Fibroblast of villous mesenchyme (primary cell): ENCODE measurements around the gene PHYH. TPM values are rescaled to one million over a fixed set of nuclear protein-coding genes. Genes with fewer than 3 reads are reported as not detected.

Experiments
- DNase-seq: peaks from one replicate; pipeline ENCODE4 v3.0.0-alpha.2; 2010; ENCODE audit warnings: low read depth
- H3K4me3 ChIP-seq: 2 replicates; pipeline ENCODE4 v1.5.1; 2011; ENCODE audit warnings: low read depth, mild to moderate bottlenecking, low read length
- total RNA-seq: library from RNA; depleted of rRNA; stranded (reverse); fragments of >200 nt; gene quantifications from 2 replicates; pipeline ENCODE4 v1.2.3, GENCODE V29; 2012
- TF ChIP-seq, protein P1 (sequence below): IDR thresholded peaks from 2 replicates; pipeline ENCODE4 v1.5.1; 2012; ENCODE audit warnings: low read depth, mild to moderate bottlenecking, low read length; ENCODE audit not compliant: insufficient read depth

Gene PHYH
- total RNA-seq, 1 donor: 16.0 TPM

GRCh38 chr10:13322615-13323148 is 22.8 kb upstream of the PHYH start:
- H3K4me3 ChIP-seq: no peak overlapping the region
- TF ChIP-seq, protein P1, sequence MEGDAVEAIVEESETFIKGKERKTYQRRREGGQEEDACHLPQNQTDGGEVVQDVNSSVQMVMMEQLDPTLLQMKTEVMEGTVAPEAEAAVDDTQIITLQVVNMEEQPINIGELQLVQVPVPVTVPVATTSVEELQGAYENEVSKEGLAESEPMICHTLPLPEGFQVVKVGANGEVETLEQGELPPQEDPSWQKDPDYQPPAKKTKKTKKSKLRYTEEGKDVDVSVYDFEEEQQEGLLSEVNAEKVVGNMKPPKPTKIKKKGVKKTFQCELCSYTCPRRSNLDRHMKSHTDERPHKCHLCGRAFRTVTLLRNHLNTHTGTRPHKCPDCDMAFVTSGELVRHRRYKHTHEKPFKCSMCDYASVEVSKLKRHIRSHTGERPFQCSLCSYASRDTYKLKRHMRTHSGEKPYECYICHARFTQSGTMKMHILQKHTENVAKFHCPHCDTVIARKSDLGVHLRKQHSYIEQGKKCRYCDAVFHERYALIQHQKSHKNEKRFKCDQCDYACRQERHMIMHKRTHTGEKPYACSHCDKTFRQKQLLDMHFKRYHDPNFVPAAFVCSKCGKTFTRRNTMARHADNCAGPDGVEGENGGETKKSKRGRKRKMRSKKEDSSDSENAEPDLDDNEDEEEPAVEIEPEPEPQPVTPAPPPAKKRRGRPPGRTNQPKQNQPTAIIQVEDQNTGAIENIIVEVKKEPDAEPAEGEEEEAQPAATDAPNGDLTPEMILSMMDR: no peak
- no peak for DNase-seq

GRCh38 chr10:13321576-13321975 is 21.7 kb upstream of the PHYH start:
- H3K4me3 ChIP-seq: no peak overlapping the region
- DNase-seq: no peak
- TF ChIP-seq, protein P1: no peak

GRCh38 chr10:13319166-13319565 is 19.3 kb upstream of the PHYH start:
- H3K4me3 ChIP-seq: no peak overlapping the region
- no peak for DNase-seq
- TF ChIP-seq, protein P1: no peak

DNA sequence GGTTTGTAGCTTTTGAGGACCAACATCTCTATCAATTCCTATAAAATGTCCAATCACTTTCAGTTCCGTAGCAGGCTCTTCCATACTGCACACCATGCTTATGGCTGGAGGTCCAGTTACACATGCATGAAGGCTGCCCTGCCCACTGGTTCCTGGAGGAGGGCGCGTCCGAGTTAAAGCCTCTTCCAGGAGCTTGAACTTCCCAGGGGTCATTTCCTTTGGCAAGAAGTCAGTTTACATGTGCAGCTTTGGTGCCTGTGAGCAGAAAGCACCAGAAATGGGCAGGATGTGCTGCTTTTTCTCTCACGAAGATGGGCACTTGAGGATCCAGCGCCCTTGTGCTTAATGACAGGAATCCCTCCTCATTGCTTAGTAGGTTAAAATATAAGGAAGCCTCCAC is 17.6 kb upstream of the PHYH start:
- DNase-seq: peak; percentile 45
- H3K4me3 ChIP-seq: no peak overlapping the region
- TF ChIP-seq, protein P1: no peak

DNA sequence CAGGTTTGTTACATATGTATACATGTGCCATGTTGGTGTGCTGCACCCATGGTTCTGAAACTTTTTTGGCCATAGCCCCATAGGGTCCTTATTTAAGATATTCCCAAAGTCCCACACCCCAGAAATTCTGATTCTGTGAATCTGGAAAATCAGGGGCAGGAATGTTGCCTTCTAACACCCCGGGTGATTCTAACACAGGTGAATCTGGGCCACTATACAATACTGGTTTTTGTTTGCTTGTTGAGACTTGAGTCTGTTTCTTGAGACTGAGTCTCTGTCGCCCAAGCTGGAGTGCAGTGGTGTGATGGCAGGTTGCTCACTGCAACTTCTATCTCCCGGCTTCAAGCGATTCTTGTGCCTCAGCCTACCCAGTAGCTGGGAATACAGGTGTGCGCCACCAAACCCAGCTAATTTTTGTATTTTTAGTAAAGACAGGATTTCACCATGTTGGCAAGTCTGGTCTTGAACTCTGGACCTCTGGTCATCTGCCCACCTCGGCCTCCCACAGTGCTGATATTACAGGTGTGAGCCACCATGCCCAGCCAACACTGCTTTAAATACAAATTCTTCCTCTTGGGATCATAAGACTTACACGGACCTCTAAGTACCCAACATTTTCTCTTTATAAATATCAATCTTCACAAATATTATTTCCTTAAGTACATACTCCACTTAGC is 16.9 kb upstream of the PHYH start:
- no peak overlapping the region for H3K4me3 ChIP-seq
- TF ChIP-seq, protein P1: no peak
- no peak for DNase-seq

GRCh38 chr10:13315361-13315760 is 15.5 kb upstream of the PHYH start:
- no peak for DNase-seq
- TF ChIP-seq, protein P1: no peak
- no peak overlapping the region for H3K4me3 ChIP-seq

- TF ChIP-seq, protein P1: no peak
- H3K4me3 ChIP-seq: no peak overlapping the region
- no peak for DNase-seq
Measured at GRCh38 chr10:13311177-13311575, 11.3 kb upstream of the PHYH start.
